ENCODE measurements around the gene GGA1. TPM values are rescaled to one million over a fixed set of nuclear protein-coding genes. Genes with fewer than 3 reads are reported as not detected.
"Not testable (repeated sequence)": the region's sequence is repeated elsewhere in the genome, so short reads cannot be mapped to it uniquely, and the experiment has no call there.

The GGA1 gene
- total RNA-seq, 4 donors from 2014 or later: 16.7 to 78.0 (median 35.3) TPM

DNA sequence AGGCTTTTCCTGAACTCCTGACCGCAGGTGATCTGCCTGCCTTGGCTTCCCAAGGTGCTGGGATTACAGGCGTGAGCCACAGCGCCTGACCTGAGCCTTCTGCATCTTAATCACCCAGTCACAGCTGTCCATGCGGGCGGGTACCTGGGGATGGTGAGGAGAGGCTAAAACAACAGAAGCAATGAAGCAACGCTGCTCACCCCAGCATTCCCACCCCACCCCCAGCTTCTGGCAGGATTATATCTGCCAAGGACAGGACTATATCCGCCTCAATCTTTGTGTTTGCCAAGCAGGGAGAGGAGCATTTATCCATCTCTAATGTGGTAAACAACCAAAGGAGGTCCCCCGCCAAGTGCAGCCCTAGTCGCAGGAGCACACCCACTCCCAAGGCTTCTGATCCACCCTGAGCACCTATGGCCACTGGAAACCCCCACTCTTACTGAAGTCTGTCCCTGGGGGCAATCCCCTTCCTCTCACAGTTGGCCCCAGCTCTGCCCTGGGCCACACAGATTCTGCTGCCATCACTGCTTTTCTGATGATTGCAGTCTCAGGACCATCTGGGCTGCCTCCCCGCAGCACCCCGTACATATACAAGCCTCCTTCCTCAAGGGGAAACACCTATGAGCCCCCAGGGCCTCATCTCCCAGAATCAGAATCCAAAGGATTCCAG, 20.0 kb upstream of the GGA1 start:
- no peak for TF ChIP-seq POLR2A (IDR thresholded peaks at IDR 0.05)
- TF ChIP-seq, protein P1, sequence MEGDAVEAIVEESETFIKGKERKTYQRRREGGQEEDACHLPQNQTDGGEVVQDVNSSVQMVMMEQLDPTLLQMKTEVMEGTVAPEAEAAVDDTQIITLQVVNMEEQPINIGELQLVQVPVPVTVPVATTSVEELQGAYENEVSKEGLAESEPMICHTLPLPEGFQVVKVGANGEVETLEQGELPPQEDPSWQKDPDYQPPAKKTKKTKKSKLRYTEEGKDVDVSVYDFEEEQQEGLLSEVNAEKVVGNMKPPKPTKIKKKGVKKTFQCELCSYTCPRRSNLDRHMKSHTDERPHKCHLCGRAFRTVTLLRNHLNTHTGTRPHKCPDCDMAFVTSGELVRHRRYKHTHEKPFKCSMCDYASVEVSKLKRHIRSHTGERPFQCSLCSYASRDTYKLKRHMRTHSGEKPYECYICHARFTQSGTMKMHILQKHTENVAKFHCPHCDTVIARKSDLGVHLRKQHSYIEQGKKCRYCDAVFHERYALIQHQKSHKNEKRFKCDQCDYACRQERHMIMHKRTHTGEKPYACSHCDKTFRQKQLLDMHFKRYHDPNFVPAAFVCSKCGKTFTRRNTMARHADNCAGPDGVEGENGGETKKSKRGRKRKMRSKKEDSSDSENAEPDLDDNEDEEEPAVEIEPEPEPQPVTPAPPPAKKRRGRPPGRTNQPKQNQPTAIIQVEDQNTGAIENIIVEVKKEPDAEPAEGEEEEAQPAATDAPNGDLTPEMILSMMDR (IDR thresholded peaks at IDR 0.05): no peak
- intact Hi-C loops (cut with DNase I; ENCODE audit: low total_unique reads): no loop called here
- Histone ChIP-seq H3K36me3 (no peaks in the 10 kb centered on the region), H3K4me1 (no peaks in the 10 kb centered on the region), H3K9me3 (no peaks in the 10 kb centered on the region), H3K27ac (no peak overlapping the region), H3K4me3 (no peak overlapping the region), H3K27me3 (no peaks in the 10 kb centered on the region)
- DNase-seq: no peak

DNA sequence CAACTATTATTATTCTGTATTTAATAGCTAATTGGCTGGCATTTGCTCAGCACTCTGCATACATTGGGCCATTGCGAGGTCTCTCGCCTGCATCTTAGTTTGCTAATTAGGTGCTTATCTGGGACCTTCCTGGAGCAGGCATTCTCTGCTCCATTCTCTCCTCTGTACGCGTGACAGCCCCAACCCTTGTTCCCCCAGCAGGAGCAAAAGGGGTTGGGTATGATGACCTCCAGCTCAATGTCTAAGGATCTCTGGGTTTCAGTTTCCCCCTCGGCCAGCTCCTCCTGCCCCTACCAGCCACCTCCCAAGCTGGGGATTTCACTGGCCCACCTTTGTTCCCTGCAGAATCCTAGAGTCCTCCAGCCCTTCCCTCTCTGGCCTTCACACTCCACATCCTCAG, 19.0 kb upstream of the GGA1 start:
- Histone ChIP-seq H3K4me3 (no peak overlapping the region), H3K9me3 (no peaks in the 10 kb centered on the region), H3K27me3 (no peaks in the 10 kb centered on the region), H3K4me1 (no peaks in the 10 kb centered on the region), H3K36me3 (no peaks in the 10 kb centered on the region), H3K27ac (no peak overlapping the region)
- intact Hi-C loops (cut with DNase I; ENCODE audit: low total_unique reads): loop anchor here (10.0 kb wide), 2 partner anchors 45 to 275 kb away; no protein-coding TSS in a partner anchor
- no peak for TF ChIP-seq POLR2A (IDR thresholded peaks at IDR 0.05)
- TF ChIP-seq, protein P1 (IDR thresholded peaks at IDR 0.05): no peak
- no peak for DNase-seq

DNA sequence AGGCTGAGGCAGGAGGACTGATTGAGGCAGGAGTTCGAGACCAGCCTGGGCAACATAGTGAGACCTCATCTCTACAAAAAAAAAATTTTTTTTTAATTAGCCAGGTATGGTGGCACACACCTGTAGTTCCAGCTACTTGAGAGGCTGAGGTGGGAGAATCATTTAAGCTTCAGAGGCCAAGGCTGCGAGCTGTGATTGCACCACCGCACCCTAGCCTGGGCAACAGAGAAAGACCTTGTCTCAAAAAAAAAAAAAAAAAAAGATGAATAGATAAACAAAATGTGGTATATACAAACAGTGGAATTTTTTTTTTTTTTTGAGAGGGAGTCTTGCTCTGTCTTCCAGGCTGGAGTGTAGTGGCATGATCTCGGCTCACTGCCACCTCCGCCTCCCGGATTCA, 17.6 kb upstream of the GGA1 start:
- not testable (repeated sequence) for H3K36me3 ChIP-seq, H3K27ac ChIP-seq, H3K4me1 ChIP-seq, H3K9me3 ChIP-seq, H3K4me3 ChIP-seq, DNase-seq, H3K27me3 ChIP-seq
- intact Hi-C loops (cut with DNase I; ENCODE audit: low total_unique reads): loop anchor here (10.0 kb wide), 2 partner anchors 46 to 276 kb away; no protein-coding TSS in a partner anchor

DNA sequence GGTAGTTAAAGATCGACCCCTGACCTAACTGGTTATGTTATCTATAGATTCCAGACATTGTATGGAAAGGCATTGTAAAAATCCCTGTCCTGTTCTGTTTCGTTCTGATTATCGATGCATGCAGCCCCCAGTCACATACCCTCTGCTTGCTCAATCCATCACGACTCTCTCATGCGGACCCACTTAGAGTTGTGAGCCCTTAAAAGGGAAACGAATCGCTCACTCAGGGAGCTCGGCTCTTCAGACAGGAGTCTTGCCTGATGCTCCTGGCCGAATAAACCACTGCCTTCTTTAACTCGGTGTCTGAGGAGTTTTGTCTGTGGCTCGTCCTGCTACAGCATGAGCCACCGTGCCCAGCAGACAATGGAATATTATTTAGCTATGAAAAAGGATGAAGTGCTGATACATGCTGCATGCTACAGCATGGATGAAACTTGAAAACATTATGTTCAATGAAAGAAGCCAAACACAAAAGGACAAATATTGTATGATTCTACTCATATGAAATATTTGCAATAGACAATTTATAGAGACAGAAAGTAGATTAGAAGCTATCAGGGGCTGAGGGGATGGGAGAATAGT, 16.7 kb upstream of the GGA1 start:
- H3K9me3 ChIP-seq: no peaks in the 10 kb centered on the region
- no peaks in the 10 kb centered on the region for H3K36me3 ChIP-seq
- no peak for TF ChIP-seq POLR2A (IDR thresholded peaks at IDR 0.05)
- TF ChIP-seq, protein P1 (IDR thresholded peaks at IDR 0.05): no peak
- H3K27ac ChIP-seq: peak overlapping the region in 1 of 2 donors; percentile 10
- no peaks in the 10 kb centered on the region for H3K4me1 ChIP-seq
- no peaks in the 10 kb centered on the region for H3K27me3 ChIP-seq
- DNase-seq: no peak
- intact Hi-C loops (cut with DNase I; ENCODE audit: low total_unique reads): loop anchor here (10.0 kb wide), 2 partner anchors 47 to 277 kb away; no protein-coding TSS in a partner anchor
- no peak overlapping the region for H3K4me3 ChIP-seq

DNA sequence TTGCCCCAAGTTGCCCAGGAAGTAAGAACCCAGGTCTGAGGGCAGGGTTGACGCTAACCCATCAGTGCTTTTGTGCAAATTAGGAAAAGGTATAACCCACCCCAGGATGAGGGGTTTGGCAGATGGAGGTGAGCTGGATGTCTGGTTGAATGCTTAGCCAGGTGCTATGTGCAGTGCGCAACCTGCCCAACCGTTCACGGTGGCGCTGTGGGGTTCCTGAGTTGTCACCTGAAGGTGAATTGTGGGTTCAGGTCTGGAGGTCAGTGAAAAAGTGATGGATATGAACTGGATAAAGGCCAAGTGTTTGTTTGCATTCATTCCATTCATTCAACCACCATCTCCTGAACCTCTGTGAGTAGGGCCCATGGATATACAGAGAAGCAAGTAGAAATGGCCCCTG, 14.4 kb upstream of the GGA1 start:
- Histone ChIP-seq H3K4me1 (no peaks in the 10 kb centered on the region), H3K27ac (no peak overlapping the region), H3K4me3 (no peak overlapping the region), H3K27me3 (no peaks in the 10 kb centered on the region), H3K9me3 (no peaks in the 10 kb centered on the region), H3K36me3 (no peaks in the 10 kb centered on the region)
- no peak for DNase-seq
- intact Hi-C loops (cut with DNase I; ENCODE audit: low total_unique reads): loop anchor here (10.0 kb wide), 2 partner anchors 49 to 279 kb away; no protein-coding TSS in a partner anchor
- no peak for TF ChIP-seq POLR2A (IDR thresholded peaks at IDR 0.05)
- TF ChIP-seq, protein P1 (IDR thresholded peaks at IDR 0.05): no peak
